Pancreas (tissue), 10 donors: ENCODE data around the gene AXDND1. TPM values are rescaled to one million over a fixed set of nuclear protein-coding genes. Genes with fewer than 3 reads are reported as not detected.
"Not testable (repeated sequence)": the region's sequence is repeated elsewhere in the genome, so short reads cannot be mapped to it uniquely, and the experiment has no call there.

Experiments
- ATAC-seq, 4 donors: fragments of 200-7000 bp; cut with Tn5 transposase; one replicate each; pipeline versions ENCODE4 v1.8.0 to v1.9.1; 2020; ENCODE audit warnings: mild to moderate bottlenecking in 4 of 4, moderate library complexity in 4 of 4
- DNase-seq, 6 donors: peaks; one replicate each; pipeline ENCODE4 v3.0.0-alpha.2; 2020
- FAIRE-seq: peaks from 2 replicates; lab custom pipeline; 2012; peaks lifted over from hg19 to GRCh38; lab: Jason Lieb, UNC
- H3K27ac ChIP-seq, 4 donors: fragments of 200-600 bp; sonication (generic); 1 replicate in 3 of 4; 2 replicates in 1 of 4; pipeline versions ENCODE4 v1.5.0 to v1.8.0; 2020
- H3K27me3 ChIP-seq, 4 donors: fragments of 200-600 bp; one replicate each; pipeline ENCODE4 v1.8.0; 2021
- H3K36me3 ChIP-seq, 3 donors: fragments of 200-600 bp; sonication (generic) in 1 of 3; one replicate each; pipeline versions ENCODE4 v1.5.0 to v1.8.0; 2020 to 2021
- H3K4me1 ChIP-seq, 3 donors: fragments of 200-600 bp; one replicate each; pipeline ENCODE4 v1.8.0; 2021
- H3K4me3 ChIP-seq, 4 donors: fragments of 200-600 bp; sonication (generic) in 2 of 4; one replicate each; pipeline versions ENCODE4 v1.5.0 to v1.8.0; 2020 to 2021
- H3K9me3 ChIP-seq, 4 donors: fragments of 200-600 bp; one replicate each; pipeline ENCODE4 v1.8.0; 2021
- CTCF ChIP-seq, 4 donors: fragments of 200-600 bp; sonication (generic) in 3 of 4; IDR thresholded peaks; one replicate each; pipeline versions ENCODE4 v1.5.0 to v1.8.0; 2021; ENCODE audit warnings: antibody characterized with exemption in 4 of 4
- WGBS, 2 donors: extraction: QIAGEN DNeasy Blood & Tissue Kit; methylation state at CpG; one replicate each; pipeline ENCODE4 v1.1.7; 2013; 5-methylcytosine and 5-hydroxymethylcytosine counted together
- intact Hi-C, 3 donors: fragments of 100-400 bp; cut with DNase I; formaldehyde crosslinking; loops; one replicate each; pipeline versions ENCODE4 v1.11.1 to v1.14.2; 2022
- polyA plus RNA-seq, 2 donors: library from polyadenylated mRNA; stranded (reverse); fragments of 200-250 nt; gene quantifications; one replicate each; pipeline ENCODE4 v1.2.3, GENCODE V29; 2013
- total RNA-seq, 6 donors: library from RNA; stranded (reverse); fragmentation: NEBNext Ultra II Directional in 4 of 6; extraction: Animal tissue kit (Norgen Biotek cat#: 25700) in 4 of 6; gene quantifications; one replicate each; pipeline versions ENCODE4 v1.2.1 to v1.2.4, GENCODE V29; 2021 to 2023
- donor health status: healthy with polysubstance abuse.
- donor health status: DM: no; HTN: no; CAD: no; lungs with moderate emphysema.
- donor health status: DM: no; HTN: no; CAD: no.
- donor health status: control.
- donor health status: control.
- donor health status: Bipolar disorder and iron deficiency.
- donor health status: DM: yes; HTN: yes; CAD: no.
- donor health status: DM: no; HTN: no; CAD: no.
- donor health status: DM: no; HTN: no; CAD: no.
- donor health status: DM: yes; HTN: yes; CAD: no.

AXDND1 gene
- total and polyA plus RNA-seq, 8 donors, result 0.09 to 0.45 (median 0.34) TPM; not detected in 2

GRCh38 chr1:179441501-179441900, 75.7 kb downstream of the AXDND1 start:
- 77 to 88% methylated on average over 6 of the region's 6 CpGs for whole genome bisulfite sequencing, 2 donors
- H3K4me1 ChIP-seq, result no peaks in the 10 kb centered on the region
- H3K9me3 ChIP-seq, result no peaks in the 10 kb centered on the region
- no peaks in the 10 kb centered on the region for H3K27me3 ChIP-seq
- no peak for TF ChIP-seq CTCF (IDR thresholded peaks at IDR 0.05)
- no peak for DNase-seq
- H3K36me3 ChIP-seq, result no peaks in the 10 kb centered on the region
- H3K27ac ChIP-seq, result no peak overlapping the region
- H3K4me3 ChIP-seq, result no peak overlapping the region
- intact Hi-C loops, result no loop called here
- no peak for FAIRE-seq
- ATAC-seq, result no peak

- H3K4me3 ChIP-seq, intact Hi-C loops, H3K4me1 ChIP-seq, FAIRE-seq, H3K27me3 ChIP-seq, H3K9me3 ChIP-seq, H3K36me3 ChIP-seq, ATAC-seq, DNase-seq, H3K27ac ChIP-seq: not testable (repeated sequence)
- WGBS, 2 donors, result 83 to 89% methylated on average over 10 of the region's 10 CpGs
These were observed 77.1 kb downstream of the AXDND1 start for GRCh38 chr1:179442846-179443245.

GRCh38 chr1:179445593-179445992, 79.8 kb downstream of the AXDND1 start:
- Histone ChIP-seq H3K27me3 (no peaks in the 10 kb centered on the region), H3K9me3 (no peaks in the 10 kb centered on the region), H3K4me1 (no peaks in the 10 kb centered on the region), H3K27ac (no peak overlapping the region), H3K36me3 (no peaks in the 10 kb centered on the region), H3K4me3 (no peak overlapping the region)
- DNase-seq, result no peak
- TF ChIP-seq CTCF (IDR thresholded peaks at IDR 0.05), result no peak
- no peak for ATAC-seq
- intact Hi-C loops, result no loop called here
- FAIRE-seq, result no peak

- Histone ChIP-seq H3K27ac (no peak overlapping the region), H3K36me3 (no peaks in the 10 kb centered on the region), H3K4me1 (no peaks in the 10 kb centered on the region), H3K4me3 (no peak overlapping the region), H3K27me3 (no peaks in the 10 kb centered on the region), H3K9me3 (no peaks in the 10 kb centered on the region)
- no peak for ATAC-seq
- TF ChIP-seq CTCF (IDR thresholded peaks at IDR 0.05), result no peak
- FAIRE-seq, result no peak
- no peak for DNase-seq
- 84 to 89% methylated on average over 3 of the region's 3 CpGs for WGBS, 2 donors
- intact Hi-C loops, result no loop called here
These were observed 81.7 kb downstream of the AXDND1 start for GRCh38 chr1:179447489-179447888.

- Histone ChIP-seq H3K36me3 (no peaks in the 10 kb centered on the region), H3K4me3 (no peak overlapping the region), H3K27me3 (no peaks in the 10 kb centered on the region), H3K4me1 (no peaks in the 10 kb centered on the region), H3K9me3 (no peaks in the 10 kb centered on the region), H3K27ac (no peak overlapping the region)
- DNase-seq (no peak), FAIRE-seq (no peak), ATAC-seq (no peak)
- intact Hi-C loops, result no loop called here
- no peak for TF ChIP-seq CTCF (IDR thresholded peaks at IDR 0.05)
- 84 to 89% methylated on average over 14 of the region's 14 CpGs for WGBS, 2 donors
These were observed 82.8 kb downstream of the AXDND1 start for GRCh38 chr1:179448437-179449149.

- ATAC-seq, H3K9me3 ChIP-seq, H3K27me3 ChIP-seq, H3K36me3 ChIP-seq, intact Hi-C loops, H3K4me1 ChIP-seq, FAIRE-seq, H3K4me3 ChIP-seq, H3K27ac ChIP-seq, DNase-seq: not testable (repeated sequence)
- WGBS, 2 donors, result 72 to 90% methylated on average over 2 of the region's 2 CpGs
These were observed 93.9 kb downstream of the AXDND1 start for GRCh38 chr1:179459606-179460206.

GRCh38 chr1:179465661-179466060, 99.9 kb downstream of the AXDND1 start:
- H3K27me3 ChIP-seq, H3K4me3 ChIP-seq, H3K27ac ChIP-seq, H3K4me1 ChIP-seq, DNase-seq, H3K36me3 ChIP-seq, intact Hi-C loops, ATAC-seq, H3K9me3 ChIP-seq, FAIRE-seq: not testable (repeated sequence)
- WGBS, 2 donors, result 85 to 89% methylated on average over 11 of the region's 11 CpGs
